ENCODE data around the gene MME.

GRCh38 chr3:155089495-155089894 lies 9.4 kb downstream of the MME start:
- no peak for TF ChIP-seq CTCF (IDR thresholded peaks at IDR 0.05; ENCODE audit: low read depth, low read length)
- TF ChIP-seq EZH2phosphoT487 (IDR thresholded peaks at IDR 0.05; ENCODE audit: low read depth), result no peak
